K562 (cell line): ENCODE results near the gene MYO7A. TPM values are rescaled to one million over a fixed set of nuclear protein-coding genes. Genes with fewer than 3 reads are reported as not detected.
A peak's percentile ranks its signal among the peaks of the same experiment; 100 is the strongest.

ENCODE experiments used
- ATAC-seq: fragments of 200-7000 bp; cut with Tn5 transposase; 3 replicates; pipeline ENCODE4 v1.9.1; 2020; ENCODE audit warnings: moderate library complexity
- BruUV-seq: library from RNA; stranded (reverse); fragments of 400-500 nt; replicated peaks from 2 replicates; lab custom pipeline; 2021; lab: Mats Ljungman, UMichigan
- CTCF ChIA-PET: fragments of 300-600 bp; formaldehyde crosslinking; extraction: SDS; loops from one replicate; lab custom pipeline; 2021; ENCODE audit warnings: low intra/inter-chr PET ratio; lab: Yijun Ruan, JAX
- POLR2A ChIA-PET: fragments of 300-600, 350-650 bp; sonication (Branson Sonifier 250); formaldehyde crosslinking; extraction: SDS; loops from one replicate; lab custom pipeline; 2021; ENCODE audit warnings: antibody characterized with exemption, inconsistent platforms; lab: Yijun Ruan, JAX
- DNase-seq, 4 experiments: peaks; one replicate each; pipeline versions ENCODE4 v3.0.0 to v3.0.0-alpha.2; 2011 to 2018; ENCODE audit warnings: low spot score in 3 of 4, mixed read lengths in 3 of 4; ENCODE audit errors: extremely low read depth in 1 of 4
- FAIRE-seq: peaks from 2 replicates; lab custom pipeline; 2011; peaks lifted over from hg19 to GRCh38; lab: Jason Lieb, UNC
- H2AFZ ChIP-seq: 2 replicates; pipeline ENCODE4 v1.6.0; 2011; ENCODE audit warnings: low read depth, low read length, control low read depth, inconsistent platforms
- H3K27ac ChIP-seq: fragments of 200-600 bp; 3 replicates; pipeline ENCODE4 v1.8.0; 2011; ENCODE audit warnings: low read depth, mild to moderate bottlenecking, control low read depth, inconsistent platforms, low read length, moderate library complexity, mixed read lengths; ENCODE audit errors: extremely low read depth
- H3K27me3 ChIP-seq, 2 experiments: fragments of 300-600 bp in 1 of 2; 2 replicates in 1 of 2; 3 replicates in 1 of 2; pipeline versions ENCODE4 v1.6.0 to v1.8.0; 2011; ENCODE audit warnings: inconsistent platforms in 2 of 2, low read length in 2 of 2, mild to moderate bottlenecking in 1 of 2, mixed read lengths in 1 of 2, moderate library complexity in 1 of 2; ENCODE audit not compliant: control insufficient read depth in 2 of 2, insufficient read depth in 2 of 2
- H3K36me3 ChIP-seq: fragments of 300-600 bp; 3 replicates; pipeline ENCODE4 v1.8.0; 2011; ENCODE audit warnings: mild to moderate bottlenecking, low read length, inconsistent platforms; ENCODE audit not compliant: control insufficient read depth, insufficient read depth
- H3K4me1 ChIP-seq, 2 experiments: fragments of 200-600 bp in 1 of 2; replicated peaks in 1 of 2; 2 replicates in 1 of 2; 3 replicates in 1 of 2; pipeline versions ENCODE4 v1.5.1 to v1.8.0; 2011; ENCODE audit warnings: inconsistent platforms in 2 of 2, low read length in 2 of 2, mild to moderate bottlenecking in 1 of 2, mixed read lengths in 1 of 2, moderate library complexity in 1 of 2; ENCODE audit not compliant: control insufficient read depth in 2 of 2, insufficient read depth in 2 of 2
- H3K4me2 ChIP-seq: 2 replicates; pipeline ENCODE4 v1.6.1; 2011; ENCODE audit warnings: low read length, control low read depth, inconsistent platforms, mixed read lengths; ENCODE audit not compliant: insufficient read depth
- H3K4me3 ChIP-seq: fragments of 200-600 bp; sonication (generic), shearing (Covaris generic); 2 replicates; pipeline ENCODE4 v1.5.1; 2016; ENCODE audit warnings: control low read depth, inconsistent platforms
- H3K79me2 ChIP-seq: fragments of 200-600 bp; 3 replicates; pipeline ENCODE4 v1.8.0; 2011; ENCODE audit warnings: low read length, inconsistent platforms; ENCODE audit not compliant: control insufficient read depth, insufficient read depth
- H3K9ac ChIP-seq, 2 experiments: 2 replicates each; pipeline versions ENCODE4 v1.6.0 to v1.6.1; 2011; ENCODE audit warnings: low read depth in 2 of 2, low read length in 2 of 2, control low read depth in 1 of 2, inconsistent platforms in 1 of 2, mild to moderate bottlenecking in 1 of 2, mixed read lengths in 1 of 2; ENCODE audit not compliant: insufficient read depth in 1 of 2
- H3K9me1 ChIP-seq: one replicate; pipeline ENCODE4 v1.6.0; 2011; ENCODE audit warnings: inconsistent platforms, mild to moderate bottlenecking, low read length, moderate library complexity; ENCODE audit not compliant: control insufficient read depth, insufficient read depth
- H3K9me3 ChIP-seq: replicated peaks from 2 replicates; pipeline ENCODE4 v1.5.1; 2011; ENCODE audit warnings: low read depth, low read length, inconsistent platforms; ENCODE audit not compliant: control insufficient read depth, insufficient read depth
- H4K20me1 ChIP-seq: replicated peaks from 2 replicates; pipeline ENCODE4 v1.6.1; 2011; ENCODE audit warnings: low read length, inconsistent platforms, mixed read lengths; ENCODE audit not compliant: control insufficient read depth, insufficient read depth
- ATF6 ChIP-seq: sonication (generic); formaldehyde crosslinking; IDR thresholded peaks from 2 replicates; pipeline ENCODE4 v1.4.0; 2020; ENCODE audit warnings: mild to moderate bottlenecking, missing genetic modification reagents
- E2F6 ChIP-seq, 2 experiments: IDR thresholded peaks; 2 replicates each; pipeline ENCODE4 v1.6.1; 2011; ENCODE audit warnings: borderline replicate concordance in 1 of 2, control low read depth in 1 of 2, low read depth in 1 of 2, low read length in 1 of 2, mild to moderate bottlenecking in 1 of 2, mixed read lengths in 1 of 2, moderate library complexity in 1 of 2; ENCODE audit not compliant: insufficient read depth in 1 of 2, insufficient read length in 1 of 2, poor library complexity in 1 of 2, severe bottlenecking in 1 of 2; ENCODE audit errors: extremely low read depth in 1 of 2
- EGR1 ChIP-seq: fragments of 450-650 bp; conservative IDR thresholded peaks from 2 replicates; pipeline ENCODE4 v1.6.1; 2017; ENCODE audit warnings: mild to moderate bottlenecking
- HBP1 ChIP-seq: fragments of 450-650 bp; formaldehyde crosslinking; IDR thresholded peaks from 2 replicates; pipeline ENCODE4 v1.4.0; 2022; ENCODE audit warnings: missing genetic modification characterization
- NRF1 ChIP-seq, 2 experiments: fragments of 450-650 bp; IDR thresholded peaks in 1 of 2; conservative IDR thresholded peaks in 1 of 2; 2 replicates each; pipeline ENCODE4 v1.6.1; 2014; ENCODE audit warnings: mild to moderate bottlenecking in 2 of 2
- RAD51 ChIP-seq: fragments of 450-650 bp; IDR thresholded peaks from 2 replicates; pipeline ENCODE4 v1.7.1; 2016; ENCODE audit warnings: low read depth, mild to moderate bottlenecking, borderline replicate concordance
- RBM14 ChIP-seq: fragments of 200-400 bp; formaldehyde crosslinking; IDR thresholded peaks from 2 replicates; pipeline ENCODE4 v1.6.1; 2018; ENCODE audit warnings: low read depth, mild to moderate bottlenecking, low read length, moderate library complexity, borderline replicate concordance; ENCODE audit not compliant: insufficient read depth
- SNAPC5 ChIP-seq: fragments of 250-450 bp; sonication (Bioruptor Pico); IDR thresholded peaks from 2 replicates; pipeline ENCODE4 v1.8.0; 2021; ENCODE audit warnings: moderate library complexity, mild to moderate bottlenecking, inconsistent platforms
- TFAM ChIP-seq: fragments of 250-450 bp; sonication (Bioruptor Pico); conservative IDR thresholded peaks from 2 replicates; pipeline ENCODE4 v1.5.0; 2021; ENCODE audit warnings: mild to moderate bottlenecking, moderate library complexity
- VEZF1 ChIP-seq: fragments of 200-800 bp; sonication (Bioruptor generic); IDR thresholded peaks from 2 replicates; pipeline ENCODE4 v1.6.1; 2017; ENCODE audit warnings: missing genetic modification characterization, missing compliant biosample characterization
- ZBTB17 ChIP-seq: fragments of 450-650 bp; formaldehyde crosslinking; IDR thresholded peaks from 2 replicates; pipeline ENCODE4 v1.4.0; 2020; ENCODE audit warnings: mild to moderate bottlenecking
- WGBS: fragments of 100-300 bp; shearing (Covaris generic); methylation state at CpG from one replicate; pipeline ENCODE4 v1.1.6; 2016; ENCODE audit warnings: low coverage, mixed read lengths; ENCODE audit not compliant: insufficient coverage; ENCODE audit errors: missing lambda C conversion rate; 5-methylcytosine and 5-hydroxymethylcytosine counted together
- in situ Hi-C: fragments of 300-500 bp; cut with MboI; formaldehyde crosslinking; loops from 4 replicates; pipeline ENCODE4 v1.15.0; 2018; ENCODE audit warnings: inconsistent platforms, mixed read lengths
- intact Hi-C: fragments of 100-400 bp; cut with micrococcal nuclease; formaldehyde crosslinking; loops from 2 replicates; pipeline ENCODE4 v1.14.2; 2022
- polyA plus RNA-seq, 8 experiments: library from polyadenylated mRNA; depleted of rRNA in 4 of 8; stranded (reverse) in 5 of 8; unstranded in 3 of 8; fragments of >200 nt; fragmentation: Nextera tagmentation in 2 of 8; fragmentation: Illumina TruSeq in 1 of 8; extraction: Ambion mirVana in 2 of 8; extraction: Trizol in 1 of 8; gene quantifications; 2 replicates each; pipeline versions ENCODE4 v1.2.1 to v1.2.3, GENCODE V29; 2011 to 2014; ENCODE audit warnings: inconsistent platforms in 1 of 8, missing spikeins in 1 of 8
- total RNA-seq, 7 experiments: library from RNA; depleted of rRNA in 6 of 7; stranded (reverse); fragments of >200 nt in 6 of 7; fragmentation: Illumina TruSeq in 2 of 7; extraction: Trizol in 2 of 7; gene quantifications; 2 replicates each; pipeline versions ENCODE4 v1.2.1 to v1.2.3, GENCODE V29; 2011 to 2021; ENCODE audit warnings: low replicate concordance in 1 of 7

Gene MYO7A
- total and polyA plus RNA-seq, 9 of the 15 experiments (the other 6 are each of a cell fraction or from before 2014, with no cell fraction given): 0.01 to 0.11 (median 0.07) TPM; not detected in 1

- H3K4me3 ChIP-seq: peak overlapping the region; percentile 41
These were observed 63.4 kb downstream of the MYO7A start for GRCh38 chr11:77191429-77191822.

More at GRCh38 chr11:77191429-77191822, 63.4 kb downstream of the MYO7A start:
- H4K20me1 ChIP-seq: no peaks in the 10 kb centered on the region
- WGBS: 3% methylated on average over 11 of the region's 11 CpGs
- H3K9me1 ChIP-seq: no peaks in the 10 kb centered on the region
- H3K9me3 ChIP-seq: no peaks in the 10 kb centered on the region
- H3K27ac ChIP-seq: no peak overlapping the region; the same call in 2 of the 3 replicates
- H3K27me3 ChIP-seq: peaks cover 0 to 55% of the 10 kb centered on the region in 2 experiments; a peak in 2 of 5 replicates
- in situ Hi-C loops (loop anchor here (10.0 kb wide), 1 partner anchor 353 kb away; no protein-coding TSS in a partner anchor), intact Hi-C loops (loop anchor here (10.0 kb wide), 1 partner anchor 183 kb away; no protein-coding TSS in a partner anchor)
- peaks cover 4 to 29% of the 10 kb centered on the region in 2 experiments; a peak in 3 of 5 replicates for H3K4me1 ChIP-seq
- ChIA-PET CTCF (interaction anchor here (0.8 to 1.8 kb wide), 6 partner anchors 64 to 428 kb away, joined by 3 to 13 read pairs (median 6); partner anchors contain the start of gene MYO7A), POLR2A (interaction anchor here (0.6 to 0.8 kb wide), 2 partner anchors 34 to 532 kb away, joined by 3 read pairs; no protein-coding TSS in a partner anchor)
- FAIRE-seq (no peak), ATAC-seq (peak; percentile 76), DNase-seq (peak; percentile 42 to 74 (median 70))
- peak overlapping the region; percentile 98 for H2AFZ ChIP-seq
- no peaks in the 10 kb centered on the region for H3K79me2 ChIP-seq
- TF ChIP-seq TFAM (CRISPR knock-in tag) (no peak), E2F6 (IDR thresholded peaks at IDR 0.05; ENCODE audit: borderline replicate concordance in 1 of 2, extremely low read depth in 1 of 2, insufficient read depth in 1 of 2, insufficient read length in 1 of 2, low read depth in 1 of 2, low read length in 1 of 2, poor library complexity in 1 of 2, severe bottlenecking in 1 of 2) (peak in 1 of 2 experiments; percentile 14), VEZF1 (peak; percentile 46; the same call in 1 of the 2 replicates), EGR1 (peak; percentile 52), RBM14 (no peak), ATF6 (CRISPR knock-in tag) (no peak), NRF1 (conservative IDR thresholded peaks at IDR 0.05 in 1 of 2, IDR thresholded peaks at IDR 0.05 in 1 of 2) (peak; percentile 42 to 54; a peak in 3 of 4 replicates), RAD51 (no peak), HBP1 (no peak), SNAPC5 (no peak), ZBTB17 (CRISPR knock-in tag) (no peak)
- H3K4me2 ChIP-seq: peak overlapping the region; percentile 91
- H3K9ac ChIP-seq: peak overlapping the region; percentile 68 to 82; a peak in 3 of 4 replicates
- H3K36me3 ChIP-seq: no peaks in the 10 kb centered on the region
- BruUV-seq: no TSS peak
